NT2/D1 (cell line): Measurements from ENCODE around the gene KLC1.

Experiments
- SUZ12 ChIP-seq: IDR thresholded peaks from 2 replicates; pipeline ENCODE4 v1.6.1; 2011; ENCODE audit not compliant: insufficient read length, insufficient read depth; ENCODE audit errors: extremely low read depth
- YY1 ChIP-seq: IDR thresholded peaks from 2 replicates; pipeline ENCODE4 v1.6.1; 2011; ENCODE audit not compliant: insufficient read length, insufficient read depth
- ZNF274 ChIP-seq: IDR thresholded peaks from 2 replicates; pipeline ENCODE4 v1.6.1; 2011; ENCODE audit warnings: mild to moderate bottlenecking, low read depth, low read length

- TF ChIP-seq YY1 (no peak), SUZ12 (no peak), ZNF274 (no peak)
Measured at GRCh38 chr14:103688441-103688840, 59.4 kb downstream of the KLC1 start.
